GM18508 (cell line): ENCODE measurements around the gene NOC2L.
"Not testable (repeated sequence)": the region's sequence is repeated elsewhere in the genome, so short reads cannot be mapped to it uniquely, and the experiment has no call there.

Experiments
- ATAC-seq: cut with Tn5 transposase; IDR thresholded peaks from one replicate; pipeline ENCODE4 v1.9.1; 2021; ENCODE audit warnings: moderate number of reproducible peaks; ENCODE audit not compliant: insufficient read depth, unreplicated experiment

The NOC2L gene

DNA sequence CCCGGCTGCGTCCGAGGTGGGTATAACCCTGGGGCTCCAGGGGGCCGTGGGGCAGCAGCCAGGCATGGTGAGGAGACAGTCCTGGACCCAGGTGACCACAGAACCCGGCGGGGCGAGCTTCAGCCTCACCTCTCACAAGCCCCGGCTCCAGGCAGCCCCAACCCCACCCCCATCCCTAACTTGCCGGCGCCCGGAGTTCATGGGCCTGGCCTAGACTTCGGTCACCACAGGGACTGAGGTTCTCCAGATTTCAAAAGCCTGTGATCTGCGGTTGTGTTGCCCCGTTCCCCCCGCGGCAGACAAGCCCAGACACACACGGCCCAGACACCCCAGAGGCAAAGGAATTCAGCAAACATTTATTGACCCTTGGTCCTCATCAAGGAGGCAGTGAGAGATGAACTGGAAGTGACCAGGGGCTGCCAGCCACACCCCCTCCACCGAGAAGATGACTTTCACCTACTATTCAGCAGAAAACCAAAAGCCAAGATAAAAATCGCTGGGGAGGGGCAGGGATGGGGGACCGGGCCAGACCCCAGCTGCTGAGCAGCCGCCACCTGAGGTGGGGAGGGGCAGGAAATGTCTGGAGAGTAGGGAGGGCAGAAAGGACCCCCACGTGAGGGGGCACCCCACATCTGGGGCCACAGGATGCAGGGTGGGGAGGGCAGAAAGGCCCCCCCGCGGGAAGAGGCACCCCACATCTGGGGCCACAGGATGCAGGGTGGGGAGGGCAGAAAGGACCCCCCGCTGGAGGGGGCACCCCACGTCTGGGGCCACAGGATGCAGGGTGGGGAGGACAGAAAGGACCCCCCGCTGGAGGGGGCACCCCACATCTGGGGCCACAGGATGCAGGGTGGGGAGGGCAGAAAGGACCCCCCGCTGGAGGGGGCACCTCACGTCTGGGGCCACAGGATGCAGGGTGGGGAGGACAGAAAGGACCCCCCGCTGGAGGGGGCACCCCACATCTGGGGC is 36.9 kb upstream of the NOC2L start:
- no peak for ATAC-seq

DNA sequence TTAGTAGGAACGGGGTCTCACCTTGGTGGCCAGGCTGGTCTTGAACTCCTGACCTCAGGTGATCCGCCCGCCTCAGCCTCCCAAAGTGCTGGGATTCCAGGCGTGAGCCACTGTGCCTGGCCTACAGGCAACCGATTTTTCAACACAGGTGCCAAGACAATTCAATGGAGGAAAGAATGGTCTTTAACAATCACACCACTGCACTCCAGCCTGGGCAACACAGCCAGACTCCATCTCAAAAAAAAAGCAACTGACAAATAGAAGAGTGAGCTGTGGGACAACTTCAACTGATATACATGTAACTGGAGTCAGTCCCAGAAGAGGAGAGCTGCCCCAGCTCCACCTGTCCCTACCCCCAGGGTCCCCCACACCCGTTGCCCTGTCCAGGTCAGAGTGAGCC is 35.5 kb upstream of the NOC2L start:
- not testable (repeated sequence) for ATAC-seq

DNA sequence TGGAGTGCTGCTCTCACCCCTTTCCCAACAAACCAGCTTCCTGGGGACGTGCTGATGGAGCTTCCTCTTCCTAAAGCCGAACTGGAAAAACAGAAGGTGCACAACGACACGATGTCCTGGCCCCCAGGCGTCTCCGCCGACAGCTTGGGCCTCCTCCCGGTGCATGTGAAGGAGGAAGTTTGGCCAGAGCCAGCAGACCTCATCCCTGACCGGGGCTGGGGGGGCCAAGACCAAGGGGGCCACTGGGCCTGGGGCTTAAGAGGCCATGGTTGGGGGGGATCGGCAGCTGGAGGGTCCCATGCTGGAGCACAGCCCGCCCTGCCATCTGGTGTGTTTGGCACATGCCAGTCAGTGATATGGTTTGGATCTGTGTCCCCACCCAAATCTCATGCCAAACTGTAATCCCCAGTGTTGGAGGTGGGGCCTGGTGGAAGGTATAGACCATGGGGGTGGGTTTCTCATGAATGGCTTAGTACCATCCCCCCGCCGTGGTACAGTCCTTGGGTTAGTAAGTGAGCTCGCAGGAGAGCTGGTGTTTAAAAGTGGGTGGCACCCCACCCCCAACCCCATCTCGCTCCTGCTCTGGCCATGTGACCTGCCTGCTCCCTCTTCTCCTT is 34.4 kb upstream of the NOC2L start:
- no peak for ATAC-seq

DNA sequence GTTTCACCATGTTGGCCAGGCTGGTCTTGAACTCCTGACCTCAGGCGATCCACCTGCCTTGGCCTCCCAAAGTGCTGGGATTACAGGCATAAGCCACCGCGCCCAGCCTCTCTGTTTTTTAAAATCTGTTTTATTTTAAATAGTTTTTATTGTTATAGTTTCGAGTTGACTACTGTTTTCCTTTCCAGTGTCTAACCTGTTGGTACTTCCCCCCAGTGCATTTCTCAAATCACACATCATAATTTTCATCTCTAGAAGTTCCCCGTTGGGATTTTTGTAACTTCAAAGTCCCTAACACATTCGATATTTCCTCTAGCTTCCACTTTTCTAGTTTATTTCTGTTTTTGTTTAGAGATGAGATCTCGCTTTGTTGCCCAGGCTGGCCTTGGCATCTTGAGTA is 33.3 kb upstream of the NOC2L start:
- no peak for ATAC-seq

DNA sequence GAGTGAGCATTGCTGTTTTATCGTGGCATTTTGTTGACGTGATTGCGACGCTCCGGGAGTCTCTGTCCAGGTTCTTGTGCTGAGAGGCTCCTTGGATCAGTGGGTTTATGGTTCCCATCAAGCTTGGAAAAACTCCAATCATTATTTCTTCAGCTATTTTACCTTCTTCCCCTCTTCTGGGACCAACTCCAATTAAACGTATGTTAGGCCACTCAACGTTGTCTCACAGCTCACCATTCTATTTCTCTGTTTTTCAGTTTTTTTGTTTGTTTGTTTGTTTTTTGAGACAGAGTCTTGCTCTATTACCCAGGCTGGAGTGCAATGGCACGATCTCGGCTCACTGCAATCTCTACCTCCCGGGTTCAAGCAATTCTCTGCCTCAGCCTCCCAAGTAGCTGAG is 32.8 kb upstream of the NOC2L start:
- ATAC-seq, result no peak

DNA sequence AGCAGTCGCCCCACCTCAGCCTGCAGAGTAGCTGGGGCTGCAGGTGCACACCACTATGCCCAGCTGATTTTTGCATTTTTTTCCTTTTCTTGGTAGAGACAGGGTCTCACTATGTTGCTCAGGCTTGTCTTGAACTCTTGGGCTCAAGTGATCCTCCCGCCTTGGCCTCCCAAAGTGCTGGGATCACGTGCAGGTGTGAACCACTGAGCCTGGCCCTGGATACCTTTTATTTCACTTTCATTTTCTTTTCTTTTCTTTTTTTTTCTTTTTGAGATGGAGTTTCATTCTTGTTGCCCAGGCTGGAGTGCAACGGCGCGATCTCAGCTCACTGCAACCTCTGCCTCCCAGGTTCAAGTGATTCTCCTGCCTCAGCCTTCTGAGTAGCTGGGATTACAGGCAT is 32.2 kb upstream of the NOC2L start:
- ATAC-seq, result not testable (repeated sequence)

DNA sequence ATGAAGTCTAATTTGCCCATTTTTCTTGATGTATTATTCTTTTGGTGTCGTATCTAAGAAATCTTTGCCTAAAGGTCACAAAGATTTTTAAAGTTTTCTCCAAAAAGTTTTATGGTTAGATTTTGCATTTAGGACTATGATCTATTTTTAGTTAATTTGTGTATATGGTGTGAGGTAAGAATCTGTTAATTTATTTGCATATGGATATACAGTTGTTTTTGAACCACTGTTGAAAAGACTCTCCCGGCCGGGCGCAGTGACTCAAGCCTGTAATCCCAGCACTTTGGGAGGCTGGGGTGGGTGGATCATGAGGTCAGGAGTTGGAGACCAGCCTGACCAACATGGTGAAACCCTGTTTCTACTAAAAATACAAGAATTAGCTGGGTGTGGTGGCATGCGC is 29.0 kb upstream of the NOC2L start:
- ATAC-seq, result not testable (repeated sequence)

DNA sequence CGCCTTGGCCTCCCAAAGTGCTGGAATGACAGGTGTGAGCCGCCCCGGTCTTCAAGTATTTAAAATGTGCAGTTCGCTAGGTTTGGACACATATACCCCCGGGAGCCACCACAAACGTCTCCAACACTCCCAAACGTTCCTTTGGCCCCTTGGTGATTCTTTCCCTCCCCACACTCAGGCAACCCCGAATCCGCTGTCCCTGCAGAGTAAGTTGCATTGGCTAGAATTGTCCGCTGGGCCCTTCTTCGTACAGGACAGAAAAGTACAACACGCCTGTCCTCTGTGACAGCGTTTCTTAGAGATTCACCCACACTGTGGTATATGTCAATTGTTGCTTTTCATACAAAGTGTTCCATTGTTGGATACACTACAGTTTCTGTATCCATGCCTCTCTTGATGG is 26.1 kb upstream of the NOC2L start:
- ATAC-seq, result no peak

DNA sequence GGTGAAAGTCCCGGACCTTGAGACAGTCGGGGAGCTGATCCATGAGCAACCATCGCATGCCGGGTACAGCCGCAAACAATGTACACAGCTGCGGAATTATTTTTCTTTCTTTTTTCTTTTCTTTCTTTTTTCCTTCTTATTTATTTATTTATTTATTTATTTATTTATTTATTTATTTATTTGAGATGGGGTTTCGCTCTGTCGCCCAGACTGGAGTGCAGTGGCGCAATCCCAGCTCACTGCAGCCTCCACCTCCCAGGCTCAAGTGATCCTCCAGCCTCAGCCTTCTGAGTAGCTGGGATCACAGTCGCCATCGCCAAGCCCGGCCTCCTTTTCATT is 25.4 kb upstream of the NOC2L start:
- no peak for ATAC-seq

DNA sequence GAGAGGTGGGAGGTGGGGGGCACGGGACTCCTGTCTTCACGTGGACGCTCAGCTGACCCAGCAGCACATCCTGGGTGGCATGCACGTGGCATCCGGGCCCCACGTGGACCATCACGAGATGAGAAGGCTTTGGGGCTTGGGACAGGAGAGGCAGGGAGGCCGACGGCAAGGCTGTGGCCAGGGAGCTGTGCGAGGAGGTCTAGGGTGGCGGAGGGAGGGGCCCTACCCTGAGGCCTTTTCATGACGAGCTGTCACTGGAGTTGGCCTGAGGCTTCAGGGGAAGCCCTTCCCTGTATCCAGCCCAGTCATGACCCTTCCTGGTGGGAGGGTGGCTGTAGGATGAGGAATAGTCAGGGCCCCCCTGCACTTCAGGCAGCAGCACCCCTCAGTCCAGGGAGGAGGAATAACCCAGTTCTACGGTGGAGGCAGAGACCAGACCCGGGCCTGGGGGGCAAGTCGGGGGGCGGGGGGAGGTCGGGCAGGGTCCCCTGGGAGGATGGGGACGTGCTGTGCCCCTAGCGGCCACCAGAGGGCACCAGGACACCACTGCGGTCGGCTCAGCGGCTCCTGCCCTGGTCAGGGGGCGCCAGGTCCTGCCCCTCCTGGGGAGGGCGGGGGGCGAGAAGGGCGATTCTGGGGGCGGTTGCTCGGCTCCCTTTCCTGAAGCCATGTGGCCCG is 24.9 kb upstream of the NOC2L start:
- ATAC-seq, result no peak

DNA sequence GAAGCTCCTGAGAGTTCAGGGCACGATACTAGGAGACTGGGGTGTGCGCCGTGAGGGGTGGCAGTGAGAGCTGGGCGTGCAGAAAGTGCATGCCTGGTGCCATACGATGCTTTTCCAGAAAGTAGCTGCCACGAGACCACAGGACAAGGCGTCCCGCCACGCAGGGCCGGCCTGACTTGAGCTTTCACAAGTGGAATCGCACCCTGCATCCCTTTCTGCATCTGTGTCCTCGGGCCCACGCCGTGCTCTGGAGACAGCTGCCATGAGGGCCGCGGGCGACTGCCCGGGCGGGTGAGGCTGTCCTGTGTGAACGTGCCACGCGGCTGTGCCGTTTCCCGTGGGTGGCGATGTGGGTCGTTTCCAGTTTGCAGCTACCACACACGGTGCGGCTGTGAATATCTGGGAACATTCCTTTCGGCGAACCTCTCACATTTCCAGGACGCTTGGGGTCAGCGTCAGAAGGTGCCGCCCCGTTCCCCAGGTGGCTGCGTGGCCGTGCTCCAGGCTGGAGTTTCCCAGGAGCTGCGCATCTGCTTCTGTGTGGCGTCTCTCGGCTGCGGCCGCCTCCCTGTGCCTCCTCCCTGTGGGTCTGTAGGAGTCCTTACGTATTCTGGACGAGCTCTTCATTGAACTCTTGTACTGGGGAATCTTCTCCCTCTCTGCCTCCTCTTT is 23.8 kb upstream of the NOC2L start:
- ATAC-seq, result no peak

DNA sequence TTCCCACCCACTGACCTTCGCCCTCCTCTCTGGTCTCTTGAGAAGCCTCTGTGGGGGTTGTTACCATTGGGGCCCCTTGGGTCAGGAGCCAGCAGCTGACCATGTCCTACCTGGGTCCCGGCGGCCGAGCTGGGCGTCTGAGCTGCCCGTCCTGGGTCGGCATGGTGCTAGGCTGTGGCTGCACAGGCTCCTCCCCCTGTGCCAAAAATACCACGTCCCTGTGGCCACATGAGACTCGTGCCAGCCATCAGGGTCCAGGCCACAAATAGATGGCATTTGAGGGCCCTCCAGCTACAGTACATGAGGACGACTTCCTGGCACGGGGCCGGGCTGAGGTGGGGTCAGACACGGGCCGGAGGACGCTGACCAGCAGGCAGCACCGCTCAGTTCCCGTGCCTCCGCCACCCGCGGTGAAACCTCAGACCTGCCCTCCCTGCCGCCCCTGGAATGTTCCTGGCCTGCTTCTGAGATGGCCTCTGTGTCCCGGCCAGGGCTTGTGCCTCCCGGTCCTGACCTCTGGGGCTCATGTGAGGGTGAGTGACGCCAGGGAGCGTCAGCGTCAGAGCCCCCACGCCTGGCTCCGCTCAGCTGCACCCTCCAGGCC is 23.0 kb upstream of the NOC2L start, which contains the start of gene PERM1:
Gene PERM1, minus strand, starts transcription at position 139 of the 604 bp plus-strand sequence. CDS start 1,064 bp downstream, outside the sequence.
- no peak for ATAC-seq

DNA sequence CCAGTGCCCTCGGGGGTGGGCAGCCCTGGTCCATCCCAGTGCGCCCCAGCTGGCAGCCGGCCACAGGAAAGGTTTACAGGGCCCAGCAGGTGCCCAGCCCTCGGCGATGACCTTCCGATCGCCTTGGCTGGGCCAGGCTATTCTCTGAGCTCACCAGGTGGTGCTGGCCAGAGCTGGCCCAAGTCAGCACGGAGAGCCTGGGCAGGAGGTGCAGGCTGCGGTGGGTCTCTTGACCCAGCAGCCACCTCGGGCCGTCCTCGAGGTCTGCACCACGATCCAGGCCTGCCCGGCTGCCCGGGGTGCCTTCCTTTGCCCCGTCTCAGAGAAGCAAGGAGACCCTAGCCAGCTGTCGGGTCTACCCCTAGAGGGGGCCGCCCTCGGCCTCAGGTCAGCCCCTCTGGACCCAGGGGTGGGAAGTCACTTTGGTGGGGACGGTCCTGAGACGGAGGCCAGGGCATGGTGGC is 22.5 kb upstream of the NOC2L start:
- ATAC-seq, result no peak

DNA sequence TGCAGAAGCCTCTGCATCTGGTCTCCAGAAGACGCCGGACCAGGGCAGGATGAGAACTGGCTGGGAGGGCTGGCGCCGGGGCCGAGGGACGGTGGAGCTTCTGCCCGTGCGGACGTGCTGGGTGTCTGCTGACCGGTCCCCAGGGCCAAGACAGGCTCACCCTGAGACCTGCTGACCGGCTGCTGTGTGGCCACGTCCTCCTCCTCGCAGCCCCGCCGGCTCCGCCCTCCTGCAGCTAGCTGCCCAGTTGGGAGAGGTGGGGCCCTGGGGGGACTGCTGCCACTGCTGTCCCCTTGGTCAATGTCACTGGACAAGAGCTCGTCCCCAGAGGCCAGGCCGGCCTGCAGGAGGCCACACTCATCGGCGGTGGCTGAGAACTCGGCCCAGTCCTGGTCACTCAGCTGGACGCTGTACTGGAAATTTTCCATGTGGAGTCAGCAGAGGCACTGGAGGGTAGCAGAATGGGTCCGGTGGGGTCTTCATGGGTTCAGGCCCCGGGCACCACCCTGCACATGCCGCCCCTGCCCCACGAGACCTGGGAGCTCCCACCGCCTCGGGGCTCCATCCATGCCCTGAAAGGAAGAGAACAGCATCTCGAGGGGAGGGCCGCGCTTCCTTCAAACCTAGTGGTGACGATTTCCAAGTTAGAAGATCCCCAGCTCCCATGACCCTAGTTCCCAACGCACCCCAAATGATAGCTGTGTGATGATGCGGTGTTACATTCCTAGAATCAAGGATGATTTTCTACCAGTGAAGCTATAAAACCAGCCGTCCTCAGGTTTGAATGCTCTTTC is 21.7 kb upstream of the NOC2L start:
- ATAC-seq, result no peak

DNA sequence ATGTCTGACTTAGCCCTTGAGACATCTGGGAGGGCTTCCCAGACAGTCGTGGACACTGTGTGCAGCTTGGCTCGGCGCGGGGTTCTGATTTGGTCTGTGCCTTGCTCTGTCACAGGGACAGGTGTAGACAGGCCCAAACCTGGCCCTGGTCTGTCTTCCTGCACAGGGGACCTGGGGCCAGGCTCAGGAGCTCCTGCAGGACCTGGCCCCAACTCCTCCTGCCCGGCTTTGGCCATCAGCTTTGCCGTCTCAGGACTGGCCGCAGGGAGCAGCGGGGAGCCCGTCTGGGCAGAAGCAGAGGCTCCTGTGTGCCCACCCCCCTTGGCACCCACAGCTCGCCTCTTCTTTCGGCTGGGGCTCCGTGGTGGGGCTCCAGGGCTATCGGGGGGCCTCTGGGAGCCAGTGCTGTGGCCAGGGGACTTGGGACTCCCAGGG is 21.1 kb upstream of the NOC2L start:
- no peak for ATAC-seq

DNA sequence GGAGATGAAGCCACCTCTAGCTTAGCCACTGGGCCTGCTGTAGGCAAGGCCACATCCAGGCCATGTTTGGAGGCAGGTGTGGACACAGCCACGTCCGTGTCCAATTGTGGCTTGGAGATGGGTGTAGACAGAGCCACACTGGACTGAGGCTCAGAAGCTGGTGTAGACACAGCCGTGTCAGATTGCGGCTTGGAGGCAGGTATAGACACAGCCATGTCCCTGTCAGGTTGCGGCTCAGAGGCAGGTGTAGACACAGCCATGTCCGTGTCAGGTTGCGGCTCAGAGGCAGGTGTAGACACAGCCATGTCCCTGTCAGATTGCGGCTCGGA is 20.7 kb upstream of the NOC2L start:
- no peak for ATAC-seq

DNA sequence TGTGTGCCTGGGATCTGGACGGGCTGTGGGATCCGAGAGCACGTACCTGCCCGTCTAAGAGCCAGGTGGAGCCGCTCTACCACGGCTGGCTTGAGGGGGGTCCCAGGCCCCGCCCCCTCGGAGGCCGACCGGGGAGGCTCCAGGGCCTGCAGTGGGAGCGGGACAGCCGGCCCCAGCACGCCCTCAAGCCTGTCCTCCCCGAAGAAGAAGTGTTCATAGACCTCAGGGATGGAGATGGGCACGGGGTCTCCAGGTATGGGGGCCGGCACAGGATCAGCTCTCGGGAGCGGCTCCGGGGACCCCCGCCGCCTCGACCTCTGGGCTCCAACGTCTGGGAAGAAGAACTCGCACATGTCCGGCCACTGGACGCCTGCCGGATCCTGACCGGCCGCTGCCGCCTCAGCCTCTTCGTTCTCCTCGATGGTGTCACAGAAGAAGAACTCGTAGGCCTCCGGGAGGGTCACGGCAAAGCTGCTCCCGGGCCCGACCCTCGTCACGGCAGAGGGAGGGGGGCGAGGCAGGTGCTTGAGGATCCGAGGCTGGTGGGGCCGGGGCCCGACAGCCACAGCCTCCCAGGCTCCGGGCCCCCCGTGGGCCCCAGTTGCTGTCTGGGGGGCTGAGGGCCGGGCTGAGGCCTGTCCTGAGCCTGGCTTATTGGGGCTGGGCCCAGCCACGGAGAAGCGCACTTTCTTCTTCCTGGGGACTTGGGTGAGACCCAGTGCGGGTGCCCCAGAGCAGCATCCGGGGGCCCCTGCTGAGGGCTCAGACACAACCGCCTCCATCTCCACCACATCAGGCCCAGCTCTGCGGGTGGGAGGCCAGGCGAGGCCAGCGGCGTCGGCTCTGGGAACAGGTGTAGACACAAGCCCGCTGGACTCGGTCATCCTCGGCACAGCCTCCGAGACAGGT is 20.0 kb upstream of the NOC2L start:
- no peak for ATAC-seq

DNA sequence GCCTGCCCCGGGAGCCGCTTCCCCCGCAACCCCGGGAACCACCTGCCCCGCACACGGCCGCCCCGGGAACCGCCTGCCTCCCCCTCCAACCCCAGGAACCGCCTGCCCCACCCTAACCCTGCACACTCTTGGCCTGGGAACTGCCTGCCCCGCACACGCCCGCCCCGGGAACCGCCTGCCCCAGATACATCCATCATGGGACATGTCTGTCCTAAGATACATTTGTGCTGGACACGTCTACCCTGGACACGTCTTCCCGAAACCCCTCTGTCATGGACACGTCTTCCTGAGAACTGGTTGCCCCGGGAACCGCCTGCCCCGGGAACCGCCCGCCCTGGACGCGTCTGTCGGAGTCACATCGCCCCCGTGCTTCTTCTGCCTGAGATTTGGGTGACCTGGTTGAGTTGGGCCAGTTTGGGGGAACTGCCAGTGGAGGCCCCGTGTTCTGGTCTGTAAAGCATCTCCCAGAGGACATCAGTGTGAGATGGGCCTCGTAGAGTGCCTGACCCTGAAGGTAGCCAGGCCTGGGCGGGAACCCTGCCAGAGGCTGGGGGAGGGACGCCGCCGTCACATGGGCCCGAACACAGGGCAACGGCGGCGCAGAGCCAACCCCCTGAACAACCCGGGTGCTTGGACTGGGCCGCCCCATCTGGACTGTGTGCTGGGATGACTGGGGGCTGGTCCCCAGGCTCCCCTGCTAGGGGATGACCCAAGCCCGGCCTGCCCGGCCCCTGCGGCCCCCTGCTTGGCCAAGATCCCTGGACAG is 19.2 kb upstream of the NOC2L start:
- ATAC-seq, result no peak
